HEK293 (cell line): Measurements from ENCODE around the gene EPHA6.

ENCODE experiments used
- CTCF ChIA-PET: fragments of 350-600 bp; formaldehyde crosslinking; extraction: SDS; loops from one replicate; lab custom pipeline; 2021; ENCODE audit warnings: antibody characterized with exemption; lab: Yijun Ruan, JAX
- POLR2A ChIA-PET: fragments of 300-600 bp; formaldehyde crosslinking; extraction: SDS; loops from one replicate; lab custom pipeline; 2020; ENCODE audit warnings: antibody characterized with exemption, inconsistent platforms; lab: Yijun Ruan, JAX
- H3K27ac ChIP-seq: fragments of 200-500 bp; sonication (Bioruptor generic); 2 replicates; pipeline ENCODE4 v1.5.1; 2014; ENCODE audit warnings: low read depth, low read length, control low read depth, inconsistent platforms; ENCODE audit errors: extremely low read depth
- H3K36me3 ChIP-seq, 2 experiments: fragments of 200-500 bp in 1 of 2; sonication (Bioruptor generic) in 1 of 2; 1 replicate in 1 of 2; 2 replicates in 1 of 2; pipeline ENCODE4 v1.5.1; 2014 to 2017; ENCODE audit warnings: inconsistent platforms in 2 of 2, low read length in 2 of 2; ENCODE audit not compliant: control insufficient read depth in 2 of 2, insufficient read depth in 1 of 2
- H3K4me1 ChIP-seq: fragments of 200-500 bp; sonication (Bioruptor generic); 2 replicates; pipeline ENCODE4 v1.5.1; 2014; ENCODE audit warnings: mild to moderate bottlenecking, low read length, inconsistent platforms; ENCODE audit not compliant: control insufficient read depth, insufficient read depth
- H3K4me3 ChIP-seq: 2 replicates; pipeline ENCODE4 v1.5.1; 2011; ENCODE audit warnings: low read depth, mild to moderate bottlenecking, control low read depth, low read length, moderate library complexity
- H3K9me3 ChIP-seq: fragments of 200-500 bp; sonication (Bioruptor generic); 2 replicates; pipeline ENCODE4 v1.5.1; 2014; ENCODE audit warnings: low read depth, low read length, inconsistent platforms; ENCODE audit not compliant: control insufficient read depth, insufficient read depth
- OVOL3 ChIP-seq: fragments of 450-650 bp; formaldehyde crosslinking; IDR thresholded peaks from 2 replicates; pipeline ENCODE4 v1.5.1; 2016; ENCODE audit warnings: missing biosample characterization, missing genetic modification characterization
- SP3 ChIP-seq: fragments of 450-650 bp; formaldehyde crosslinking; IDR thresholded peaks from 2 replicates; pipeline ENCODE4 v1.5.1; 2016; ENCODE audit warnings: missing biosample characterization, missing genetic modification characterization
- SP7 ChIP-seq: fragments of 450-650 bp; formaldehyde crosslinking; IDR thresholded peaks from 2 replicates; pipeline ENCODE4 v1.5.1; 2016; ENCODE audit warnings: missing biosample characterization, missing genetic modification characterization
- ZEB2 ChIP-seq: fragments of 450-650 bp; formaldehyde crosslinking; IDR thresholded peaks from 2 replicates; pipeline ENCODE4 v1.5.1; 2016; ENCODE audit warnings: missing biosample characterization, missing genetic modification characterization
- ZFHX2 ChIP-seq: fragments of 450-650 bp; formaldehyde crosslinking; conservative IDR thresholded peaks from 2 replicates; pipeline ENCODE4 v1.5.1; 2016; ENCODE audit warnings: missing biosample characterization, missing genetic modification characterization
- ZFP3 ChIP-seq: fragments of 450-650 bp; formaldehyde crosslinking; IDR thresholded peaks from 2 replicates; pipeline ENCODE4 v1.5.1; 2016; ENCODE audit warnings: low read depth, missing biosample characterization, missing genetic modification characterization
- ZFP69B ChIP-seq: fragments of 450-650 bp; formaldehyde crosslinking; IDR thresholded peaks from 2 replicates; pipeline ENCODE4 v1.5.1; 2016; ENCODE audit warnings: missing biosample characterization, missing genetic modification characterization
- ZNF169 ChIP-seq: fragments of 450-650 bp; formaldehyde crosslinking; IDR thresholded peaks from 2 replicates; pipeline ENCODE4 v1.5.1; 2016; ENCODE audit warnings: missing biosample characterization, missing genetic modification characterization
- ZNF175 ChIP-seq: fragments of 450-650 bp; formaldehyde crosslinking; IDR thresholded peaks from 2 replicates; pipeline ENCODE4 v1.5.1; 2016; ENCODE audit warnings: missing biosample characterization, missing genetic modification characterization
- ZNF214 ChIP-seq: fragments of 450-650 bp; formaldehyde crosslinking; IDR thresholded peaks from 2 replicates; pipeline ENCODE4 v1.5.1; 2017; ENCODE audit warnings: missing biosample characterization, mild to moderate bottlenecking, missing genetic modification characterization, borderline replicate concordance
- ZNF292 ChIP-seq: fragments of 450-650 bp; formaldehyde crosslinking; IDR thresholded peaks from 2 replicates; pipeline ENCODE4 v1.5.1; 2016; ENCODE audit warnings: low read depth, missing biosample characterization, missing genetic modification characterization, borderline replicate concordance
- ZNF311 ChIP-seq: fragments of 450-650 bp; formaldehyde crosslinking; IDR thresholded peaks from 2 replicates; pipeline ENCODE4 v1.5.1; 2017; ENCODE audit warnings: missing biosample characterization, missing genetic modification characterization, borderline replicate concordance
- ZNF366 ChIP-seq: fragments of 450-650 bp; formaldehyde crosslinking; conservative IDR thresholded peaks from 2 replicates; pipeline ENCODE4 v1.5.1; 2016; ENCODE audit warnings: missing biosample characterization, missing genetic modification characterization
- ZNF391 ChIP-seq: fragments of 450-650 bp; formaldehyde crosslinking; IDR thresholded peaks from 2 replicates; pipeline ENCODE4 v1.5.1; 2016; ENCODE audit warnings: low read depth, missing biosample characterization, missing genetic modification characterization, borderline replicate concordance
- ZNF423 ChIP-seq: fragments of 450-650 bp; formaldehyde crosslinking; IDR thresholded peaks from 2 replicates; pipeline ENCODE4 v1.5.1; 2016; ENCODE audit warnings: missing biosample characterization, missing genetic modification characterization
- ZNF600 ChIP-seq: fragments of 450-650 bp; formaldehyde crosslinking; IDR thresholded peaks from 2 replicates; pipeline ENCODE4 v1.5.1; 2016; ENCODE audit warnings: missing biosample characterization, missing genetic modification characterization
- ZNF610 ChIP-seq: fragments of 450-650 bp; formaldehyde crosslinking; IDR thresholded peaks from 2 replicates; pipeline ENCODE4 v1.5.1; 2016; ENCODE audit warnings: missing biosample characterization, missing genetic modification characterization, borderline replicate concordance
- ZNF629 ChIP-seq: fragments of 450-650 bp; formaldehyde crosslinking; IDR thresholded peaks from 2 replicates; pipeline ENCODE4 v1.5.1; 2017; ENCODE audit warnings: missing biosample characterization, missing genetic modification characterization
- ZNF660 ChIP-seq: fragments of 450-650 bp; IDR thresholded peaks from 2 replicates; pipeline ENCODE4 v1.5.1; 2018; ENCODE audit warnings: missing biosample characterization, mild to moderate bottlenecking, missing genetic modification characterization
- ZNF843 ChIP-seq: fragments of 450-650 bp; formaldehyde crosslinking; IDR thresholded peaks from 2 replicates; pipeline ENCODE4 v1.5.1; 2016; ENCODE audit warnings: missing biosample characterization, missing genetic modification characterization
- TF ChIP-seq, protein P1 (sequence below): fragments of 450-650 bp; IDR thresholded peaks from 2 replicates; pipeline ENCODE4 v1.5.1; 2018; ENCODE audit warnings: missing biosample characterization, mild to moderate bottlenecking, missing genetic modification characterization
- TF ChIP-seq, protein P2 (sequence below): fragments of 450-650 bp; formaldehyde crosslinking; IDR thresholded peaks from 2 replicates; pipeline ENCODE4 v1.5.1; 2016; ENCODE audit warnings: missing biosample characterization, missing genetic modification characterization
- TF ChIP-seq, protein P3 (sequence below): fragments of 450-650 bp; IDR thresholded peaks from 2 replicates; pipeline ENCODE4 v1.5.1; 2018; ENCODE audit warnings: missing biosample characterization, missing genetic modification characterization
- TF ChIP-seq, protein P4 (sequence below): fragments of 450-650 bp; formaldehyde crosslinking; IDR thresholded peaks from 2 replicates; pipeline ENCODE4 v1.5.1; 2017; ENCODE audit warnings: missing biosample characterization, missing genetic modification characterization
- TF ChIP-seq, protein P5 (sequence below): fragments of 450-650 bp; formaldehyde crosslinking; IDR thresholded peaks from 2 replicates; pipeline ENCODE4; 2016; ENCODE audit warnings: missing biosample characterization, missing genetic modification characterization
- TF ChIP-seq, protein P6 (sequence below): fragments of 450-650 bp; formaldehyde crosslinking; IDR thresholded peaks from 2 replicates; pipeline ENCODE4 v1.5.1; 2016; ENCODE audit warnings: missing biosample characterization, missing genetic modification characterization, low read depth
- TF ChIP-seq, protein P7 (sequence below): fragments of 450-650 bp; formaldehyde crosslinking; IDR thresholded peaks from 2 replicates; pipeline ENCODE4 v1.5.1; 2017; ENCODE audit warnings: missing biosample characterization, missing genetic modification characterization

The EPHA6 gene

DNA sequence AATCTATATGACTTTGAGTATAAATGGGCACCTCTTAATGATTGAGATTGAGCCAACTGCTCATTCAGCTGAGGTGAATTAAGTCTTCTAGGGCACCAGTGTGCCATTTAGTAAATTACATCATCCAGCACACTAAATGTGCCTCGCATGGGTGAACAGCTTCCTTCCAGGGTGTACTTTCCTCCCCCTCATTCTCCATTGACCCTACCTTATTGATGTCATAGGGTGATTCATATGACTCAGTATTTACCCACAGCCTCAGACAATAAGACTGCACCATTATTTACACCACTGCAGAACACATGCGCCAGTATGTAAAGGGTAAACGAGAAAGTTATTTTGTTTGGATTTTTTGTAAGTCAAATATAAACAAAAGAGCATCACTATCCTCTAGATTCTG, 765.0 kb downstream of the EPHA6 start:
- CTCF ChIA-PET: no interaction called here
- Histone ChIP-seq H3K4me1 (no peaks in the 10 kb centered on the region), H3K9me3 (no peaks in the 10 kb centered on the region), H3K27ac (no peak overlapping the region), H3K4me3 (no peak overlapping the region), H3K36me3 (no peaks in the 10 kb centered on the region)
- POLR2A ChIA-PET: no interaction called here
- TF ChIP-seq ZNF214 (no peak), ZEB2 (tag by site-specific recombination) (peak; percentile 54; the same call in 1 of the 2 replicates), ZNF423 (tag by site-specific recombination) (no peak), ZNF600 (tag by site-specific recombination) (0 out of 2 replicates have a peak, but pooled peaks have one; percentile 16), ZFP3 (tag by site-specific recombination) (no peak), ZNF660 (tag by site-specific recombination) (0 out of 2 replicates have a peak, but pooled peaks have one; percentile 55), SP3 (tag by site-specific recombination) (no peak), OVOL3 (tag by site-specific recombination) (no peak), ZNF366 (tag by site-specific recombination) (0 out of 2 replicates have a peak, but pooled peaks have one; percentile 21), ZNF629 (tag by site-specific recombination) (peak; percentile 95), ZNF169 (no peak), ZFHX2 (tag by site-specific recombination) (peak; percentile 44; the same call in 1 of the 2 replicates), ZNF292 (no peak), ZNF391 (tag by site-specific recombination) (no peak), ZNF843 (tag by site-specific recombination) (peak; percentile 41; the same call in 1 of the 2 replicates), ZNF311 (tag by site-specific recombination) (no peak), ZFP69B (no peak), ZNF175 (tag by site-specific recombination) (no peak), ZNF610 (tag by site-specific recombination) (no peak), SP7 (tag by site-specific recombination) (0 out of 2 replicates have a peak, but pooled peaks have one; percentile 27)
- TF ChIP-seq, protein P1, sequence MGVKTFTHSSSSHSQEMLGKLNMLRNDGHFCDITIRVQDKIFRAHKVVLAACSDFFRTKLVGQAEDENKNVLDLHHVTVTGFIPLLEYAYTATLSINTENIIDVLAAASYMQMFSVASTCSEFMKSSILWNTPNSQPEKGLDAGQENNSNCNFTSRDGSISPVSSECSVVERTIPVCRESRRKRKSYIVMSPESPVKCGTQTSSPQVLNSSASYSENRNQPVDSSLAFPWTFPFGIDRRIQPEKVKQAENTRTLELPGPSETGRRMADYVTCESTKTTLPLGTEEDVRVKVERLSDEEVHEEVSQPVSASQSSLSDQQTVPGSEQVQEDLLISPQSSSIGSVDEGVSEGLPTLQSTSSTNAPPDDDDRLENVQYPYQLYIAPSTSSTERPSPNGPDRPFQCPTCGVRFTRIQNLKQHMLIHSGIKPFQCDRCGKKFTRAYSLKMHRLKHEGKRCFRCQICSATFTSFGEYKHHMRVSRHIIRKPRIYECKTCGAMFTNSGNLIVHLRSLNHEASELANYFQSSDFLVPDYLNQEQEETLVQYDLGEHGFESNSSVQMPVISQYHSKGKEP (tag by site-specific recombination): peak; percentile 53
- TF ChIP-seq, protein P2, sequence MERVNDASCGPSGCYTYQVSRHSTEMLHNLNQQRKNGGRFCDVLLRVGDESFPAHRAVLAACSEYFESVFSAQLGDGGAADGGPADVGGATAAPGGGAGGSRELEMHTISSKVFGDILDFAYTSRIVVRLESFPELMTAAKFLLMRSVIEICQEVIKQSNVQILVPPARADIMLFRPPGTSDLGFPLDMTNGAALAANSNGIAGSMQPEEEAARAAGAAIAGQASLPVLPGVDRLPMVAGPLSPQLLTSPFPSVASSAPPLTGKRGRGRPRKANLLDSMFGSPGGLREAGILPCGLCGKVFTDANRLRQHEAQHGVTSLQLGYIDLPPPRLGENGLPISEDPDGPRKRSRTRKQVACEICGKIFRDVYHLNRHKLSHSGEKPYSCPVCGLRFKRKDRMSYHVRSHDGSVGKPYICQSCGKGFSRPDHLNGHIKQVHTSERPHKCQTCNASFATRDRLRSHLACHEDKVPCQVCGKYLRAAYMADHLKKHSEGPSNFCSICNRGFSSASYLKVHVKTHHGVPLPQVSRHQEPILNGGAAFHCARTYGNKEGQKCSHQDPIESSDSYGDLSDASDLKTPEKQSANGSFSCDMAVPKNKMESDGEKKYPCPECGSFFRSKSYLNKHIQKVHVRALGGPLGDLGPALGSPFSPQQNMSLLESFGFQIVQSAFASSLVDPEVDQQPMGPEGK (tag by site-specific recombination): peak; percentile 61; the same call in 1 of the 2 replicates
- TF ChIP-seq, protein P3, sequence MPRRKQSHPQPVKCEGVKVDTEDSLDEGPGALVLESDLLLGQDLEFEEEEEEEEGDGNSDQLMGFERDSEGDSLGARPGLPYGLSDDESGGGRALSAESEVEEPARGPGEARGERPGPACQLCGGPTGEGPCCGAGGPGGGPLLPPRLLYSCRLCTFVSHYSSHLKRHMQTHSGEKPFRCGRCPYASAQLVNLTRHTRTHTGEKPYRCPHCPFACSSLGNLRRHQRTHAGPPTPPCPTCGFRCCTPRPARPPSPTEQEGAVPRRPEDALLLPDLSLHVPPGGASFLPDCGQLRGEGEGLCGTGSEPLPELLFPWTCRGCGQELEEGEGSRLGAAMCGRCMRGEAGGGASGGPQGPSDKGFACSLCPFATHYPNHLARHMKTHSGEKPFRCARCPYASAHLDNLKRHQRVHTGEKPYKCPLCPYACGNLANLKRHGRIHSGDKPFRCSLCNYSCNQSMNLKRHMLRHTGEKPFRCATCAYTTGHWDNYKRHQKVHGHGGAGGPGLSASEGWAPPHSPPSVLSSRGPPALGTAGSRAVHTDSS: no peak
- TF ChIP-seq, protein P4, sequence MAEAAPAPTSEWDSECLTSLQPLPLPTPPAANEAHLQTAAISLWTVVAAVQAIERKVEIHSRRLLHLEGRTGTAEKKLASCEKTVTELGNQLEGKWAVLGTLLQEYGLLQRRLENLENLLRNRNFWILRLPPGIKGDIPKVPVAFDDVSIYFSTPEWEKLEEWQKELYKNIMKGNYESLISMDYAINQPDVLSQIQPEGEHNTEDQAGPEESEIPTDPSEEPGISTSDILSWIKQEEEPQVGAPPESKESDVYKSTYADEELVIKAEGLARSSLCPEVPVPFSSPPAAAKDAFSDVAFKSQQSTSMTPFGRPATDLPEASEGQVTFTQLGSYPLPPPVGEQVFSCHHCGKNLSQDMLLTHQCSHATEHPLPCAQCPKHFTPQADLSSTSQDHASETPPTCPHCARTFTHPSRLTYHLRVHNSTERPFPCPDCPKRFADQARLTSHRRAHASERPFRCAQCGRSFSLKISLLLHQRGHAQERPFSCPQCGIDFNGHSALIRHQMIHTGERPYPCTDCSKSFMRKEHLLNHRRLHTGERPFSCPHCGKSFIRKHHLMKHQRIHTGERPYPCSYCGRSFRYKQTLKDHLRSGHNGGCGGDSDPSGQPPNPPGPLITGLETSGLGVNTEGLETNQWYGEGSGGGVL (tag by site-specific recombination): peak; percentile 83
- TF ChIP-seq, protein P5, sequence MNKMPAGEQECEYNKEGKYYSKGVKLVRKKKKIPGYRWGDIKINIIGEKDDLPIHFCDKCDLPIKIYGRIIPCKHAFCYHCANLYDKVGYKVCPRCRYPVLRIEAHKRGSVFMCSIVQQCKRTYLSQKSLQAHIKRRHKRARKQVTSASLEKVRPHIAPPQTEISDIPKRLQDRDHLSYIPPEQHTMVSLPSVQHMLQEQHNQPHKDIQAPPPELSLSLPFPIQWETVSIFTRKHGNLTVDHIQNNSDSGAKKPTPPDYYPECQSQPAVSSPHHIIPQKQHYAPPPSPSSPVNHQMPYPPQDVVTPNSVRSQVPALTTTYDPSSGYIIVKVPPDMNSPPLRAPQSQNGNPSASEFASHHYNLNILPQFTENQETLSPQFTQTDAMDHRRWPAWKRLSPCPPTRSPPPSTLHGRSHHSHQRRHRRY (tag by site-specific recombination): no peak
- TF ChIP-seq, protein P6, sequence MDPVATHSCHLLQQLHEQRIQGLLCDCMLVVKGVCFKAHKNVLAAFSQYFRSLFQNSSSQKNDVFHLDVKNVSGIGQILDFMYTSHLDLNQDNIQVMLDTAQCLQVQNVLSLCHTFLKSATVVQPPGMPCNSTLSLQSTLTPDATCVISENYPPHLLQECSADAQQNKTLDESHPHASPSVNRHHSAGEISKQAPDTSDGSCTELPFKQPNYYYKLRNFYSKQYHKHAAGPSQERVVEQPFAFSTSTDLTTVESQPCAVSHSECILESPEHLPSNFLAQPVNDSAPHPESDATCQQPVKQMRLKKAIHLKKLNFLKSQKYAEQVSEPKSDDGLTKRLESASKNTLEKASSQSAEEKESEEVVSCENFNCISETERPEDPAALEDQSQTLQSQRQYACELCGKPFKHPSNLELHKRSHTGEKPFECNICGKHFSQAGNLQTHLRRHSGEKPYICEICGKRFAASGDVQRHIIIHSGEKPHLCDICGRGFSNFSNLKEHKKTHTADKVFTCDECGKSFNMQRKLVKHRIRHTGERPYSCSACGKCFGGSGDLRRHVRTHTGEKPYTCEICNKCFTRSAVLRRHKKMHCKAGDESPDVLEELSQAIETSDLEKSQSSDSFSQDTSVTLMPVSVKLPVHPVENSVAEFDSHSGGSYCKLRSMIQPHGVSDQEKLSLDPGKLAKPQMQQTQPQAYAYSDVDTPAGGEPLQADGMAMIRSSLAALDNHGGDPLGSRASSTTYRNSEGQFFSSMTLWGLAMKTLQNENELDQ (tag by site-specific recombination): no peak
- TF ChIP-seq, protein P7, sequence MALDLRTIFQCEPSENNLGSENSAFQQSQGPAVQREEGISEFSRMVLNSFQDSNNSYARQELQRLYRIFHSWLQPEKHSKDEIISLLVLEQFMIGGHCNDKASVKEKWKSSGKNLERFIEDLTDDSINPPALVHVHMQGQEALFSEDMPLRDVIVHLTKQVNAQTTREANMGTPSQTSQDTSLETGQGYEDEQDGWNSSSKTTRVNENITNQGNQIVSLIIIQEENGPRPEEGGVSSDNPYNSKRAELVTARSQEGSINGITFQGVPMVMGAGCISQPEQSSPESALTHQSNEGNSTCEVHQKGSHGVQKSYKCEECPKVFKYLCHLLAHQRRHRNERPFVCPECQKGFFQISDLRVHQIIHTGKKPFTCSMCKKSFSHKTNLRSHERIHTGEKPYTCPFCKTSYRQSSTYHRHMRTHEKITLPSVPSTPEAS (tag by site-specific recombination): peak; percentile 32; the same call in 1 of the 2 replicates
